NCI-H2171 (cell line): ENCODE measurements around the gene OR7A17.

Experiments
- DNase-seq: peaks from one replicate; lab custom pipeline; 2025; lab: John Stamatoyannopoulos, UW

The OR7A17 gene

GRCh38 chr19:14886032-14886431 lies at the start of gene OR7A17:
Gene OR7A17 (minus strand): TSS chr19:14886132. CDS start chr19:14881355, 4,777 bp downstream.
- DNase-seq = no peak

GRCh38 chr19:14933506-14933905 lies 47.6 kb upstream of the OR7A17 start:
- no peak for DNase-seq

GRCh38 chr19:14916848-14917247 lies 30.9 kb upstream of the OR7A17 start:
- no peak for DNase-seq

- DNase-seq = peak; percentile 63
Observed at GRCh38 chr19:14915116-14915515, 29.2 kb upstream of the OR7A17 start.

- no peak for DNase-seq
Observed at GRCh38 chr19:14906711-14907110, 20.8 kb upstream of the OR7A17 start.

- DNase-seq = no peak
Observed at GRCh38 chr19:14901675-14902260, 15.8 kb upstream of the OR7A17 start.

GRCh38 chr19:14890643-14891379 lies 4.9 kb upstream of the OR7A17 start:
- DNase-seq = no peak

GRCh38 chr19:14889994-14890642 lies 4.2 kb upstream of the OR7A17 start:
- DNase-seq = no peak

- DNase-seq = no peak
Observed at GRCh38 chr19:14871619-14872230, 14.2 kb downstream of the OR7A17 start.

GRCh38 chr19:14868497-14868896 lies 17.4 kb downstream of the OR7A17 start:
- no peak for DNase-seq

- no peak for DNase-seq
Observed at GRCh38 chr19:14848822-14849221, 37.1 kb downstream of the OR7A17 start, which contains the start of gene OR7A10. Gene OR7A10 (minus strand): TSS chr19:14848922. CDS start chr19:14841877, 7,045 bp downstream.

GRCh38 chr19:14843578-14843977 lies 42.4 kb downstream of the OR7A17 start:
- DNase-seq = no peak

- no peak for DNase-seq
Observed at GRCh38 chr19:14843169-14843568, 42.8 kb downstream of the OR7A17 start.

- no peak for DNase-seq
Observed at GRCh38 chr19:14840206-14840605, 45.7 kb downstream of the OR7A17 start.

- DNase-seq = no peak
Observed at GRCh38 chr19:14837391-14837790, 48.5 kb downstream of the OR7A17 start.

- DNase-seq = peak; percentile 47
Observed at GRCh38 chr19:14835011-14835410, 50.9 kb downstream of the OR7A17 start, which contains the start of the genes OR7A5 and OR7C1. Gene OR7A5 (minus strand): TSS chr19:14835185. CDS start chr19:14828241, 6,944 bp downstream. Gene OR7C1 (minus strand): TSS chr19:14835185. CDS start chr19:14800136, 35,049 bp downstream.

- no peak for DNase-seq
Observed at GRCh38 chr19:14830702-14831101, 55.2 kb downstream of the OR7A17 start.
